ENCODE results near the gene HMGCL.
A peak's percentile ranks its signal among the peaks of the same experiment; 100 is the strongest.
"Not testable (repeated sequence)": the region's sequence is repeated elsewhere in the genome, so short reads cannot be mapped to it uniquely, and the experiment has no call there.

The HMGCL gene

DNA sequence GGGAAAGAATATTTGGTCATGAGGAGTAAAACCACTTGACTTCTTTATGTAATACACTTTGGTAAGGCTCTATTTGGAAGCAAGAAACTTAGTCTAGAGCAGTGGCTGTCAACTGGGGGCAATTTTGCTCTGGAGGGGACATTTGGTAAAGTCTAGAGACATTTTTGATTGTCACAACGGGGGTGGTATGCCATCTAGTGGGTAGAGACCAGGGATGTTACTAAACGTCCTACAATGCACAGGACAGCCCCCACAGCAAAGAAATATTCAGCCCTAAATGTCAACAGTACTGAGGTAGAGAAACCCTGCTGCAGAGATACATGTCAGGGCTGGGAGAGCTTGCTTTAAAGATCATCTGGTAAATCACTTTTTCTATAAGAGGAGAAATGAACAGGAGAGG, 29.3 kb upstream of the HMGCL start:
- TF ChIP-seq, protein P1, sequence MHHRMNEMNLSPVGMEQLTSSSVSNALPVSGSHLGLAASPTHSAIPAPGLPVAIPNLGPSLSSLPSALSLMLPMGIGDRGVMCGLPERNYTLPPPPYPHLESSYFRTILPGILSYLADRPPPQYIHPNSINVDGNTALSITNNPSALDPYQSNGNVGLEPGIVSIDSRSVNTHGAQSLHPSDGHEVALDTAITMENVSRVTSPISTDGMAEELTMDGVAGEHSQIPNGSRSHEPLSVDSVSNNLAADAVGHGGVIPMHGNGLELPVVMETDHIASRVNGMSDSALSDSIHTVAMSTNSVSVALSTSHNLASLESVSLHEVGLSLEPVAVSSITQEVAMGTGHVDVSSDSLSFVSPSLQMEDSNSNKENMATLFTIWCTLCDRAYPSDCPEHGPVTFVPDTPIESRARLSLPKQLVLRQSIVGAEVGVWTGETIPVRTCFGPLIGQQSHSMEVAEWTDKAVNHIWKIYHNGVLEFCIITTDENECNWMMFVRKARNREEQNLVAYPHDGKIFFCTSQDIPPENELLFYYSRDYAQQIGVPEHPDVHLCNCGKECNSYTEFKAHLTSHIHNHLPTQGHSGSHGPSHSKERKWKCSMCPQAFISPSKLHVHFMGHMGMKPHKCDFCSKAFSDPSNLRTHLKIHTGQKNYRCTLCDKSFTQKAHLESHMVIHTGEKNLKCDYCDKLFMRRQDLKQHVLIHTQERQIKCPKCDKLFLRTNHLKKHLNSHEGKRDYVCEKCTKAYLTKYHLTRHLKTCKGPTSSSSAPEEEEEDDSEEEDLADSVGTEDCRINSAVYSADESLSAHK (tag by site-specific recombination; IDR thresholded peaks at IDR 0.05) = no peak
- no peak for TF ChIP-seq ZIC2 (tag by site-specific recombination; IDR thresholded peaks at IDR 0.05)
- TF ChIP-seq, protein P2, sequence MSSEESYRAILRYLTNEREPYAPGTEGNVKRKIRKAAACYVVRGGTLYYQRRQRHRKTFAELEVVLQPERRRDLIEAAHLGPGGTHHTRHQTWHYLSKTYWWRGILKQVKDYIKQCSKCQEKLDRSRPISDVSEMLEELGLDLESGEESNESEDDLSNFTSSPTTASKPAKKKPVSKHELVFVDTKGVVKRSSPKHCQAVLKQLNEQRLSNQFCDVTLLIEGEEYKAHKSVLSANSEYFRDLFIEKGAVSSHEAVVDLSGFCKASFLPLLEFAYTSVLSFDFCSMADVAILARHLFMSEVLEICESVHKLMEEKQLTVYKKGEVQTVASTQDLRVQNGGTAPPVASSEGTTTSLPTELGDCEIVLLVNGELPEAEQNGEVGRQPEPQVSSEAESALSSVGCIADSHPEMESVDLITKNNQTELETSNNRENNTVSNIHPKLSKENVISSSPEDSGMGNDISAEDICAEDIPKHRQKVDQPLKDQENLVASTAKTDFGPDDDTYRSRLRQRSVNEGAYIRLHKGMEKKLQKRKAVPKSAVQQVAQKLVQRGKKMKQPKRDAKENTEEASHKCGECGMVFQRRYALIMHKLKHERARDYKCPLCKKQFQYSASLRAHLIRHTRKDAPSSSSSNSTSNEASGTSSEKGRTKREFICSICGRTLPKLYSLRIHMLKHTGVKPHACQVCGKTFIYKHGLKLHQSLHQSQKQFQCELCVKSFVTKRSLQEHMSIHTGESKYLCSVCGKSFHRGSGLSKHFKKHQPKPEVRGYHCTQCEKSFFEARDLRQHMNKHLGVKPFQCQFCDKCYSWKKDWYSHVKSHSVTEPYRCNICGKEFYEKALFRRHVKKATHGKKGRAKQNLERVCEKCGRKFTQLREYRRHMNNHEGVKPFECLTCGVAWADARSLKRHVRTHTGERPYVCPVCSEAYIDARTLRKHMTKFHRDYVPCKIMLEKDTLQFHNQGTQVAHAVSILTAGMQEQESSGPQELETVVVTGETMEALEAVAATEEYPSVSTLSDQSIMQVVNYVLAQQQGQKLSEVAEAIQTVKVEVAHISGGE (tag by site-specific recombination; conservative IDR thresholded peaks at IDR 0.05; ENCODE audit: low read depth) = no peak
- TF ChIP-seq ZNF37A (tag by site-specific recombination; IDR thresholded peaks at IDR 0.05) = no peak
- TF ChIP-seq, protein P3, sequence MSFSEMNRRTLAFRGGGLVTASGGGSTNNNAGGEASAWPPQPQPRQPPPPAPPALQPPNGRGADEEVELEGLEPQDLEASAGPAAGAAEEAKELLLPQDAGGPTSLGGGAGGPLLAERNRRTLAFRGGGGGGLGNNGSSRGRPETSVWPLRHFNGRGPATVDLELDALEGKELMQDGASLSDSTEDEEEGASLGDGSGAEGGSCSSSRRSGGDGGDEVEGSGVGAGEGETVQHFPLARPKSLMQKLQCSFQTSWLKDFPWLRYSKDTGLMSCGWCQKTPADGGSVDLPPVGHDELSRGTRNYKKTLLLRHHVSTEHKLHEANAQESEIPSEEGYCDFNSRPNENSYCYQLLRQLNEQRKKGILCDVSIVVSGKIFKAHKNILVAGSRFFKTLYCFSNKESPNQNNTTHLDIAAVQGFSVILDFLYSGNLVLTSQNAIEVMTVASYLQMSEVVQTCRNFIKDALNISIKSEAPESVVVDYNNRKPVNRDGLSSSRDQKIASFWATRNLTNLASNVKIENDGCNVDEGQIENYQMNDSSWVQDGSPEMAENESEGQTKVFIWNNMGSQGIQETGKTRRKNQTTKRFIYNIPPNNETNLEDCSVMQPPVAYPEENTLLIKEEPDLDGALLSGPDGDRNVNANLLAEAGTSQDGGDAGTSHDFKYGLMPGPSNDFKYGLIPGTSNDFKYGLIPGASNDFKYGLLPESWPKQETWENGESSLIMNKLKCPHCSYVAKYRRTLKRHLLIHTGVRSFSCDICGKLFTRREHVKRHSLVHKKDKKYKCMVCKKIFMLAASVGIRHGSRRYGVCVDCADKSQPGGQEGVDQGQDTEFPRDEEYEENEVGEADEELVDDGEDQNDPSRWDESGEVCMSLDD (tag by site-specific recombination; IDR thresholded peaks at IDR 0.05) = no peak
- TF ChIP-seq MYNN (tag by site-specific recombination; IDR thresholded peaks at IDR 0.05; ENCODE audit: borderline replicate concordance) = no peak
- TF ChIP-seq ZNF274 (IDR thresholded peaks at IDR 0.05; ENCODE audit: low read length) = no peak
- no peak for TF ChIP-seq ZNF274 (tag by site-specific recombination; IDR thresholded peaks at IDR 0.05; ENCODE audit: borderline replicate concordance)
- TF ChIP-seq CTCF (tag by site-specific recombination; IDR thresholded peaks at IDR 0.05) = peak; percentile 60
- no peak for TF ChIP-seq ZNF48 (tag by site-specific recombination; IDR thresholded peaks at IDR 0.05)
- peak; percentile 27 for TF ChIP-seq ZNF654 (tag by site-specific recombination; IDR thresholded peaks at IDR 0.05; ENCODE audit: low read depth)
- no peak for TF ChIP-seq ZNF324 (tag by site-specific recombination; IDR thresholded peaks at IDR 0.05)
- no peak for TF ChIP-seq EGR2 (tag by site-specific recombination; IDR thresholded peaks at IDR 0.05; ENCODE audit: low read depth)
- no peak for TF ChIP-seq ZNF473 (tag by site-specific recombination; IDR thresholded peaks at IDR 0.05)
- POLR2A ChIA-PET = no interaction called here

DNA sequence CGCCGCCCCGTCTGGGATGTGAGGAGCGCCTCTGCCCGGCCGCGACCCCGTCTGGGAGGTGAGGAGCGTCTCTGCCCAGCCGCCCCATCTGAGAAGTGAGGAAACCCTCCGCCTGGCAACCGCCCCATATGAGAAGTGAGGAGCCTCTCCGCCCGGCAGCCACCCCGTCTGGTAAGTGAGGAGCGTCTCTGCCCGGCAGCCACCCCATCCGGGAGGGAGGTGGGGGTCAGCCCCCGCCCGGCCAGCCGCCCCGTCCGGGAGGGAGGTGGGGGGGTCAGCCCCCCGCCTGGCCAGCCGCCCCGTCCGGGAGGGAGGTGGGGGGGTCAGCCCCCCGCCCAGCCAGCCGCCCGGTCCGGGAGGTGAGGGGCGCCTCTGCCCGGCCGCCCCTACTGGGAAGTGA, 27.9 kb upstream of the HMGCL start:
- H3K27ac ChIP-seq (ENCODE audit: extremely low read depth, low read depth, low read length); CTCF ChIA-PET; H3K4me3 ChIP-seq (ENCODE audit: low read depth, low read length); POLR2A ChIA-PET; H3K4me1 ChIP-seq (ENCODE audit: control insufficient read depth, insufficient read depth, low read length); H3K9me3 ChIP-seq (ENCODE audit: control insufficient read depth, insufficient read depth, low read depth, low read length): not testable (repeated sequence)
- H3K36me3 ChIP-seq (ENCODE audit: control insufficient read depth in 2 of 2, insufficient read depth in 1 of 2, low read length in 2 of 2) = peaks cover 4 to 62% of the 10 kb centered on the region in 2 experiments; a peak in 2 of 3 replicates

More for the DNA sequence above, 29.3 kb upstream of the HMGCL start:
- Histone ChIP-seq H3K9me3 (ENCODE audit: control insufficient read depth, insufficient read depth, low read depth, low read length) (no peaks in the 10 kb centered on the region), H3K27ac (ENCODE audit: extremely low read depth, low read depth, low read length) (no peak overlapping the region), H3K36me3 (ENCODE audit: control insufficient read depth in 2 of 2, insufficient read depth in 1 of 2, low read length in 2 of 2) (peaks cover 9 to 70% of the 10 kb centered on the region in 2 experiments), H3K4me1 (ENCODE audit: control insufficient read depth, insufficient read depth, low read length) (no peaks in the 10 kb centered on the region), H3K4me3 (ENCODE audit: low read depth, low read length) (no peak overlapping the region)
- CTCF ChIA-PET = interaction anchor here (0.6 to 3.2 kb wide), 7 partner anchors 10 to 340 kb away, joined by 3 to 18 read pairs (median 4); no protein-coding TSS in a partner anchor

GRCh38 chr1:23851406-23851805, 26.2 kb upstream of the HMGCL start:
- CTCF ChIA-PET = interaction anchor here (0.7 kb wide), 1 partner anchor 65 kb away, joined by 3 read pairs; no protein-coding TSS in a partner anchor
- H3K9me3 ChIP-seq (ENCODE audit: control insufficient read depth, insufficient read depth, low read depth, low read length); POLR2A ChIA-PET; H3K4me3 ChIP-seq (ENCODE audit: low read depth, low read length); H3K4me1 ChIP-seq (ENCODE audit: control insufficient read depth, insufficient read depth, low read length); H3K27ac ChIP-seq (ENCODE audit: extremely low read depth, low read depth, low read length): not testable (repeated sequence)
- H3K36me3 ChIP-seq (ENCODE audit: control insufficient read depth in 2 of 2, insufficient read depth in 1 of 2, low read length in 2 of 2) = peaks cover 5 to 61% of the 10 kb centered on the region in 2 experiments; a peak in 2 of 3 replicates

Data from HEK293 (cell line).